H1 (cell line): Measurements from ENCODE around the gene WDR27. TPM values are rescaled to one million over a fixed set of nuclear protein-coding genes. Genes with fewer than 3 reads are reported as not detected.

Source experiments
- BRCA1 ChIP-seq: IDR thresholded peaks from 2 replicates; pipeline ENCODE4 v1.6.1; 2012; ENCODE audit warnings: low read depth, low read length, improper control_type of control experiment
- PHF8 ChIP-seq: fragments of 200-600 bp; sonication (generic); conservative IDR thresholded peaks from 2 replicates; pipeline ENCODE4 v1.7.1; 2012; ENCODE audit warnings: low read depth, mild to moderate bottlenecking, inconsistent platforms, low read length, moderate library complexity
- TBP ChIP-seq: IDR thresholded peaks from 2 replicates; pipeline ENCODE4 v1.6.1; 2011; ENCODE audit warnings: low read depth, low read length, improper control_type of control experiment
- polyA plus RNA-seq, 7 experiments: library from polyadenylated mRNA; depleted of rRNA in 3 of 7; stranded (reverse) in 5 of 7; unstranded in 2 of 7; fragments of >200 nt in 5 of 7; fragments of 200-250 nt in 2 of 7; gene quantifications; 1 replicate in 5 of 7; 2 replicates in 1 of 7; 4 replicates in 1 of 7; pipeline versions ENCODE4 v1.2.1 to v1.2.3, GENCODE V29; 2011 to 2013; ENCODE audit warnings: missing spikeins in 2 of 7, mixed read lengths in 2 of 7
- total RNA-seq: library from RNA; stranded (reverse); fragmentation: NEBNext Ultra II Directional; extraction: Animal tissue kit (Norgen Biotek cat#: 25700); gene quantifications from 2 replicates; pipeline ENCODE4 v1.2.1, GENCODE V29; 2021
- TF ChIP-seq, protein P1 (sequence below): IDR thresholded peaks from 2 replicates; pipeline ENCODE4 v1.6.1; 2011; ENCODE audit warnings: low read depth, mild to moderate bottlenecking, low read length; ENCODE audit not compliant: insufficient read depth

Gene WDR27
- total and polyA plus RNA-seq, 2 of the 8 experiments (the other 6 are each of a cell fraction or from before 2014, with no cell fraction given): 53.6 to 68.6 TPM

DNA sequence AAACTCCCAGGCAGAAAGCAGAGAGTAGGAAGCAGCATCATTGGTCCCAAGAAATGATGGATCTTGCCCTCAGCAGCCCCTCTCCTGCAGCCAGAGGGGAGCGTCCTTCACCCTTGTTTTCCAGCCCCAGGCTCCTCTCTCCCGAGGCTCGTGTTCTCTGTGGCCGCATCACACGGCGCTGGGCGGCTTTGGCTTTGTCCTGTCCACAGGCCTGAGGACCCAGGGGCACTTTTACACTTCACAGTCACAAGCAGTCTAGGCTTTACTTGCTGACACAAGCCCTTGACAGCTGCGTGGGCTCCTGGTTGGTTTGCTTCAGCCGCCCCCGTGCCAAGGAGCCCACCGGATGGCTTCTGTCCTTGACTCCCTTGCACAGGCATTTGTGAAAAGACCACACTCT lies 272.8 kb downstream of the WDR27 start (continued):
- TF ChIP-seq BRCA1 (no peak), PHF8 (no peak), TBP (no peak)
- TF ChIP-seq, protein P1, sequence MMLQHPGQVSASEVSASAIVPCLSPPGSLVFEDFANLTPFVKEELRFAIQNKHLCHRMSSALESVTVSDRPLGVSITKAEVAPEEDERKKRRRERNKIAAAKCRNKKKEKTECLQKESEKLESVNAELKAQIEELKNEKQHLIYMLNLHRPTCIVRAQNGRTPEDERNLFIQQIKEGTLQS: no peak
- TF ChIP-seq, all 59 proteins: peak for 0
